Inflammatory macrophage treated with lipopolysaccharide for 1 hour (primary cell): Measurements from ENCODE around the gene NT5M.

Experiments
- DNase-seq, 2 donors: peaks; one replicate each; pipeline ENCODE4 v3.0.0-alpha.2; 2020 to 2022

NT5M gene

DNA sequence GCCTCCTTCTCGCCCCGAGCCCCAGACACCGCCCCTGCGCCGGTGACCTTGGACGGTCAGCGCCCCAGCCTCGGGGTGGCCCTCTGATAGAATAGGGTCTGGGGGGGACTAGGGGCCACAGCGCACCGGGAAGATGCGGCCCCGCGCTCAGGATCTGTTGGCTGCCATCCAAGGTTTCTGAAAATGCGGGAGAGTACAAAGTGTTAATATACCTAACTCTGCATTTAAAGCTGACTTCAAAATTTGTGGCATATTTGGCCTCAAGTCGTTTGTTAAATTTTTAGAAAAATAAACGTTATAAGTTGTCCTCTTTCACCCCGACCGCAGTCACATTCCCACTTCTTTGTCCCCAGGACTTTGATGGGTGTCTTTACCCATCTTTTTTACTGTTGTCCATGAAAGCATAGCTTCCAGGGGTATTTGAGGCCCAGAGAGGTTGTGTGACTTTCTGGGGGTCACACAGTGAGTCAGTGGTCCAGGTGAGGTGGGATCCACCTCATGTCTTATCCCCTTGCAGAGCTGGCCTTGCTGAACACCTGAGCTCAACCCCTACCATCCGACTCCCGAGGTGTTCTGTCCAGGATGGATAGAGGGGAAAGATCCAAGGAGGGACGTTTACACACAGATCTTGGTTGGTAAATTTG, 796 bp downstream of the NT5M start:
- DNase-seq = no peak

DNA sequence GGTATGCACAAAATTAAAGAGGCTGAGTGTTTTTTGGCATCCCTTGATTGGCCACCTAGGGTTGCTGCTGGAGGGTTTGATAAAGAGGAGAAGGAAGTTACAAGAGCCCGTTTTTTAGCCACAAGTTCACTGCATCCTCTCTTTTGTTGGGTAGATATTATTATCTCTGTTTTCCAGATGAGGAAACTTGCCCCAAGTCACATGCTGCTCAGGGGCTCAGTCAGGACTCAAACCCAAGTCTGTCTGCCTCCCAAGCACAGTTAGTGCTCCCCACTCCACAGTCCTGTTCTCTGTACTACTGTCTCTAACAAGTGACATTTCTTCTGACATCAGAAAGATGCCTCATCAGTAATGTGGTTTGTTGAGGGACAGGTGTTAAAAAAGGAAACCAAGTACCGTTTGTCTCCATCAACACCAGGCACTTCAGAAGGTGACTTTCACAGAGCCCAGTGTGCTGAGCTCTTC, 1.4 kb downstream of the NT5M start:
- no peak for DNase-seq

DNA sequence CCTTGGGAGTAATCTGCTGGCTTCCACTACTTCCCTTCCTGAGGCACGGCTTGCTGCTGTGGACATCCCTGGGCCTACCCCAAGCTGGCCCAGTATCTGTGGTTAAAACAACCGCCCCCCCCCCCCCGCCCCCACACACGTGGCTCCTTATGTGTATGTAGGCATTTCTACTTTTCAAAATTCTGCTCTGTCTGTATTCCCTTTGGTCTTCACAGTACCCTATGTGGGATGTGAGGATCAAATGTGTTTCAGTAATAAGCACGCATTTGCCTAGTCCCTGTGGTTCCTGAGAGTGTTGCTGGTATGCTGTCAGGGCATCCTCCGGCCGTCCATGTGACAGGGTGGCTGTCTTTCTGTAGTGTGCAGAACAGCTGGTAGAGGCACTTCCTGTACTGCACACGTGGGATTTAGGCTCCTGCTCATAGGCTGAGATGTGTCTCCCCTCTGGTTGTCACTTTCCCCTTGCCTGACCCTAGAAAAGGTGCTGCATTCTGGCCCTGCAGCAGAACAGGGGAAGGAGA, 2.2 kb downstream of the NT5M start:
- DNase-seq = peak; percentile 59 to 73

DNA sequence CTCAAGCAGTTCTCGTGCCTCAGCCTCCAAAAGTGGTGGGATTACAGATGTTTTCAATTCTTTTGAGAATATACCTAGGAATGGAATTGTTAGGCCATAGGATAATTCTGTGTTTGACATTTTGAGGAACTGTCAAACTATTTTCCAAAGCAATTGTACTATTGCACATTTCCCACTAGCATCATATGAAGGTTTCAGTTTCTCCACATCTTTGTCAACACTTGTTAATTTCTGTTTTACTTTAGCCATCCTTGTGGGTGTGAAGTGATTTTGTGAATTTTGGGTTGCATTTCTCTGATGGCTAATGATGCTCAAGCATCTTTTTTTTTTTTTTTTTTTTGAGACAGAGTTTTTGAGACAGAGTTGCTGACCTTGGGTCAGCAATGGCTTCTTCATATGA, 6.2 kb downstream of the NT5M start:
- DNase-seq = peak in 1 of 2 donors; percentile 31

DNA sequence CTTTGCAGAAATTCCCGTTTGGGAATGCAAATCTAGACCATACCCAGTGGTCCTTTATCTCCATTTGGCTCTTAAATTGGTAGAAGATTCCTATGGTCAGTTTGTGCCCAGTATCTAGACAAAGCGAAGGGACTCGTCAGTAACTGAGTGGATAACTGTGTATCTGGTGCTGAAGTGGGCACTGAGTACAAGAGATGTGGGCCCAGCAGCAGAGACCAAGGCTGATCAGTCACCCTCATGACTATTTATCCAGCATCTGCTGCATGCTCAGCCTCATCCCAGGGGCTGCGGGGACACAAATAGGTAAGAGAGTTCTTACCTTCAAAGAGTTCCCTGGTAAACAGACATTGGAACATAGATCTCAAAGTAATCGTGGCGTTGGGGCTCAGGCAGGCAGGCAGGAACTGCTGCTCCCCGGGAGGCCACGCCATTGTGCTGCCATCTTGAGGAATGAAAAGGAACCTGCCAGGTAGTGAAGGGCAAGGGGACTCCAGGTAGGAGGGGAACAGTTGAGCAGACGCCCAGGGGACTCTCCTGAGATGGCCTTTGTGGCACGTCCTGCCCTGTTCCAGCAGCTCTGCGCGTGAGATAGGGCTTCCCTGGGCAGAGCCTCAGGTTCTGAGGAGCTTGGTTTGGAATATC, 10.3 kb downstream of the NT5M start:
- DNase-seq = peak in 1 of 2 donors; percentile 57

DNA sequence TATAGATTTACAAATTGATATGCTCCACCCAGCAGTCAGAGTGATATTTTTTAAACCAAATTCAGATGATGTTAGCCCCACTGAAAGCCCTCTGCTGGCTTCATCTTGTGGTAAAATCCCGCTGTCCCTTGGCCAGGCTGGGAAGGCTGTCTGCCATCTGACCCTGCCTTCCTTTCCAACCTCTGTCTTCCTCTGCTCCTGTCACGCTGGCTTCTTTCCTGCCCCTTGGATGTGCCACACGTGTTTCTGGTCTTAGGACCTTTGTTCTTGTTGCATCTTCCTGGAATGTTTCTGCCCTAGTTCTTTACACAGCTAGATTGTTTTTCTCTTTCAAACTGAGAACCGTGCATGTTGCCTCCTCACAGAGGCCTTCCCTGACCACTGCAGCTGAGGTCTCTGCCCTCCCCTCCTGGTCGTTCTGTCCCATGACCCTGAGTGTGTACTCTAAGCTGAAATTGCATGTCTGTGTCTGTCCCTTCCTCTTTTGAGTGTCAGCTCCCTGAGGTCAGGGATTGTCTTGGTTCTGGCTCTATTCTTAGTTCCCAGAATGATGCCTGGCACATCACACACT, 11.4 kb downstream of the NT5M start:
- no peak for DNase-seq

DNA sequence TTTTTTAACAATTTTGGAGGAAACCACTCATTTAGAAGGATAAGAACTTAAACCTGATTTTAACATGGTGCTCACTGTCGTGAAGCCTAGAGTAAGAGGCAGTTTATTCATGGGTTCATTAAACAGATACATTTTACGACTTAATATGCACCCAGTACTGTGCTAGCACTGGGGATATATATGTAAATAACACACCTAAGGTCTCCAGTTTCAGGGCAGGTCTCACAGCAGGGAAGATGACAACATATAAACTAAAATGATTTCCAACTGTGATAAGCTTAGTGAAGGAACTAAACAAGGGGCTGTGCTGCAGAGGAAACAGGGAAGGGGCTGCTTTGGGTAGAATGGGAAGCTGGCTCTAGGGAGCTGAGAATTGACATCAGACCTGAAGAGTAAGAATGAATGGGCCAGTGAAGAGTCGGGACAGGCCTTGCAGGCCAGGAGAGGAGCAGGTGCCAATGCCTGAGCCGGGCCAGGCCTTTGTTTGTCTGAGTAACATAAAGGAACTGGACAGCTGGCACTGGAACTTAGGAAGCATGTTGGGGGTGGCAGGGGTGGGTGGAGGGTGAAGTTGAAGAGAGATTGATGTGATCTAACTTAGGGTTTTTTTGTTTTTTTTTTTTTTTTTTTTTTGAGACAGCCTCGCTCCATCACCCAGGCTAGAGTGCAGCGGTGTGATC, 12.1 kb downstream of the NT5M start:
- no peak for DNase-seq

DNA sequence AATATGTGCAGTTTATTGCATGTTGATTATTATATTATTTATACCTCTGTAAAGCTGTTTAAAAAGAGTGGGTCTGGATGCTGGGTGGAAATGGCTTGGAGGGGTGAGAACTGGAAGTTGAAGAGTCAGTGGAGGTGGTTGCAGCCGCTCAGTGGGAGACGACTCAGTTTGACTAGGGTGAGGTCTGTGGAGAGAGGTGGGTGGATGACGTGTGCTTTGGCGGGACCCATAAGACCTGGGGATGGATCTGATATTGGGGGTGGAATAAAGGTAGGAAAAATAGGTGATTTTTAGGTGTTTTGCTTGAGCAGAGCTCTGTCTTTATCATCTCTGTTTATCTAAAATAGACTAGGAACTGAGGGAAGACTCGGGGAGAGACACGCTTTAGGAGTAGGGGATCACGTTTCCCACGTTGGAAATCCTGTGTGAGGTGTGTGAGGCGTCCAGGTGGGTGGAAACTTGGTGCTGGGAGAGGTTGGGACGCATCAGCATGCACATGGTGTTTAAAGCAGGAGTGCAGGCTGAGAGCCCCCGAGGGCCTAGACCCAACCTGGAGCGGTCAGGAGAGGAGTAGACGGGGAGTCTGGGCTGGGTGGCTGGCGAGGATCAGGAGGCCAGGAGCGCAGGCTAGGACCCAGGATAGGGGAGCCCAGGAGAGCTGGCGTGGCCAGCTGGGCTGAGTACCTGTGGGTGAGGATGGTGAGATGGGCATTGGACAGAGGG, 17.2 kb downstream of the NT5M start:
- DNase-seq = no peak

DNA sequence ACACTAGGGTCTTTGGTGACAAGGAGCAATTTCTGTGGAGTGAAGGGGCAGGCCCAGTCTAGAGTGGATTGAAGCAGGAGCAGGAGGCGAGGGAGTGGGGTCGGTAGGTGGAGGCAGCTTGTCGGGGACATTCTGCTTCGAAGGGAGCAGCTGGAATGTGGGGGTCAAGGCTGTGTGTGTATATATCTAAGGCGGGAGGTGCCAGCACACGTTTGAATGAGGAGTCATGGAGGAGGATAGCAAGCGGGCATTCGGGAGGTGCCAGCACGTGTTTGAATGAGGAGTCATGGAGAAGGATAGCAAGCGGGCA, 17.7 kb downstream of the NT5M start:
- DNase-seq = no peak

DNA sequence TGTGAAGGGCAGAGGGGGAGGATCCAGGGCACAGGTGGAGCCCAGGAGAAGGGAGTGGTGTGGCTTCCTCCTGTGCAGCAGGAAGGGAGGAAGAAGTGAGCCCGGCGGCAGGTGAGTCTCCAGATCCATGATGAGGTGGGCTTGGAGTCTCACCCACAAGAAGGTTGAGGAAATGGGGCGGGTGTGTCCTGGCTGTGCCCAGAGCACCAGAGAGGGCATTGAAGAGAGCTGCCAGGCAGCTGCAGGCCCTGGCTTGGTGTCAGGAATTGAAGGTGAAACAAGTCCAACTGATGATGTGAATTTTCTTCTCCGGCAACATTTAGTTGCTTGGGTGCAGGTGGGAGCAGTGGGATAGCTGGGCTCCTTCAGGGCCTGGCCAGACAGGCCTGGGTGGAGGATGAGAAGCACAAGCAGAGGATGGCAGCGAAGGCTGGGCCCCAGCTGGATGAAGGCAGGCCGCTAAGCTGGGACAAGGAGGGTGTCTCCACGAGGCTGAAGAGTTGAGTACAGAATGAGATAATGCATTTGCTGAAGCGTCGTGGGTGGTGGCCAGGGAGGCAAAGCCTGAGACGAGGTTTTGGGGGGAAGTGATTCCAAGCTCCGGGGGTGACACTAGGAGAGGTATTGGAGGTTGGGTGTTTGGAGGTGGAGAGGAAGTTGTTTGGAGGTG, 18.3 kb downstream of the NT5M start:
- no peak for DNase-seq

DNA sequence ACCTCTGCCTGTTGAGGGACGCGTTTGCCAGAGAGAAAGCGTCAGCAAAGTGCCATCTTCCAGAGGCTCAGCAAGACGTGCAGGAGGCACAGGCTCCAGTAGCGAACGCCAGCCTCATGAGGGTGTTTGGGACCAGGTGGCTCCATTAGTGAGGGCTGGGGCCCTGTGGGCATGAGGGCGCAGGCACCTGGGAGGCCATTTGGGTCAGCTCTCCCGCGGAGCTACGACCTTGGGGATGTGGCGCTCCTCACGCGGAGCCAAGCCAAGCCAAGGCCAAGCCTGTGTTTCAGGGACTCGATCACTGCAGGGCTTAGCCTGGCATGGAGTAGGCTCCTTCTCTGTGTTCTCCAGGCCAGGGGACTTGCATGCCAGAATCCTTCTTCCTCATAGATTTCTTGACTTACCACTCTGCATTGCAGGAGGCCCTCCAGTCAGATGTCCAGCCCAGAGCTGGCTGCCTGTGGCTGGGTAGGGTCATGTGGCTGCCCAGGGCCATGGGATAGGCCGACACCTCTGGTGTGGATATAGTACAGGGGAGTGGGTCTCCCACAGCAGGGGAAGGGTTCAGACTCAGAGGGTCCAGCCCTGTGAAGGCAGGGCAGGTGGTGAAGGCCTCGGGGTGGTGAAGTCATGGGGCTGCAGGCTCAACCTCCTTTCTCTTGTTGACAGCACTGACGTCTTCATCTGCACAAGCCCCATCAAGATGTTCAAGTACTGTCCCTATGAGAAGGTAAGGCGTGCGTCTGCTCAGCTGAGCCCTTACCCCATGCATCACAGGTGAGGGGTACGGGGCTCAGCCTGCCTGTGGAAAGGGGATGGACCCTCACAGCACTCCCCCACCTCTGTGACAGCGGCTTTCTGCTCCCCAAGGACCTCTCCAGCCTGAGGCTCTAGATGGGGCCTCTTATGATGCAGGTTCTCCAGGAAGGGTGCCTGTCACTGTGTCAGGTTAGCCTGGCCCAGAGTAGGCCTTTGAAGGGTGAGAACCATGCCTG, 19.6 kb downstream of the NT5M start:
- no peak for DNase-seq

DNA sequence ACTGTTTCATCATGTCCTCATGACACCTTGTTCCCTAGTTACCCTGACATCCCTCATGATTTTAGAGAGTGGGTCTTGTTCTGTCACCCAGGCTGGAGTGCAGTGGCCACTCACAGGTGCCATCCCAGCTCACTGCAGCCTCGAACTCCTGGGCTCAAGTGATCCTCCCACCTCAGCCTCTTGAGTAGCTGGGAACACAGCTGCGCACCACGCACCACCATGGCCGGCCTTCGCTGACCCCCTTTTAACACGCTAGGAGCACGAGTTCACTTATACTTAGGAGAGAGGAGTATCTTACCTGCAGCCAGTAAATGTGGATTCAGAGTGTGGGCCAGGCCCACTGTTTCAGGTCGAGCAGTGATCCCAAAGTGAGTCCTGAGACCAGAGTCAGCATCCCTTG, 21.4 kb downstream of the NT5M start:
- DNase-seq = no peak

DNA sequence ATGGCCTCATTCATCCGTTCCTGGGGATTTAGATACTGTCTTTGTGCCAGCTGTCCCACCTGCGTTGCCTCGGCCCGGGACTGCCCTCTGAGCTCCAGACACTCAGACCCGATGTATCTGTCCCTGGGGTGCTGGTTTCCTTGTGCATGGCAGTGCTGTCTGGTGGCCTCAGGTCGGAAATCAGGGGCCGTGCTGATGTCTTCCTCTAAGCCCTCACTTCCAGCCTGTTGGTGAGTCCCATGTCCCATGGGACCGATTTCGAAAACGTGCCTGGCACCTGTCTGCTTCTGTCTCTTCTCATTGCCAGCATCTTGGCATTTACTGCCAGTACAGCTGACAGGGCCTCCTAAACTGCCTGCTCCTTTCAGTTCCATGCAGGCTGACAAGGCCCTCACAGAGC, 22.1 kb downstream of the NT5M start:
- no peak for DNase-seq

DNA sequence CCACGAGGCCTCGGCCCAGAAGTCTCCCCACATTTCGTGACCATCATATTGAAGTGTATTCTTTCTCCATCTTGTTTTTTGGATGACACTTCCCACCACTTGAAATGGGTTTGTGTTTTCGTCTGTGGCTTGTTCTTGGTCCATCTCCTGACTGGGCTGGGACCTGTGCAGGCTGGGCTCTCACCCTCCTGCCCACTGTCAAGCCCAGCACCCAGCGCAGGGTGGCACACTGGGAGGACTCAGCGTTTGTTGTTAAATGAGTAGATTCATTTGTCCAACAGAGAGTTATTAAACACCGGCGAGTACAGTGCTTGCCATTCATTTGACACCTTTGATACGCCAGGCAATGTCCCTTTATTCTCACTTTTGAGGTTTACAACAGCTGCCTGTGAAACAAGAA, 22.6 kb downstream of the NT5M start:
- DNase-seq = no peak

DNA sequence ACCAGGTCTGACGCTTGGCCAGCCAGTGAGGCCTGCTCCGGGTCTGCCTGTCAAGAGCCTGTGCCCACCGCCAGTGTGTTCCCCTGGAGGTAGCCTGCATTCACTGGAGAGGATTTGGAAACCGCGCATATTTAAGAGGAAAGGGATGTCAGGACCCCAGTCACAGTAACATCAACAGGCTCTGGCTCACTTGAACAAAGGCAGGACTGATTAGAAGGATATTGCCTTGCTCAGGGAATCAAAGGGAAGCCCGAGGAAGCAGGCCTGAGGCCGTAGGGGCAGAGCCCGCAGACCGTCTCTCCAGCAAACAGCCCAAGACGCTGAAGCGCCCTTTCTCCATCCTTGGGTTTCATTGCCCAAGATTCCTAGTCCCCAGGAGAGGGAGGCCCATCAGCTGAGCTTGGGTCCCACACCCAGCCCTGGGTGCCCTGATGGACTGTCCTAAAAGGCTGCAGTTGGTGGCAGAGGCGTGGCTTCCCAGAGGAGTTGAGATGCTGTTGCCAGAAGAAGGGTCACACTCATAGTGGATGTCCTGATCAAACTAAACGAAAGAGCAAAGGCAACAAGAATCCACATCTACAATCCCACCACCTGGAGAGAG, 23.2 kb downstream of the NT5M start:
- no peak for DNase-seq

DNA sequence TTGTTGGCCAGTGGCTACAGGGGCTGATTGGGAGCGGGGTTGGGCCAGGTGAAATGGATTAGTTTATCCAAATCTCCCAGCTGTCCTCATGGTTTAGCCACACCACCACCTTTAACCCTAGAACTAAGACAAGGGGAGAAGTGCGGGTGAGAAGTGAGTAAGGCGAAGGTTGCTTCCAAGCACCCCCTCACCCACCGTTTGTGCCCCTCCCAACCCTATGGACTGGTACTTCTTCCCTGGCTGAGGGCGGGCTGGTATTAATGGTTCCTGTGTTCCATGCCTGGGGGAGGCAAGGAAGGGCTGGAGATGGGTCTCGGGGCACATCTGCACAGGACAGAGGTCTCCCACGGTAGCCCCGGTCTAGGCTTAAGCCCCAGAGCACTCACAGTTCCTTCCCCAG, 25.1 kb downstream of the NT5M start:
- no peak for DNase-seq

DNA sequence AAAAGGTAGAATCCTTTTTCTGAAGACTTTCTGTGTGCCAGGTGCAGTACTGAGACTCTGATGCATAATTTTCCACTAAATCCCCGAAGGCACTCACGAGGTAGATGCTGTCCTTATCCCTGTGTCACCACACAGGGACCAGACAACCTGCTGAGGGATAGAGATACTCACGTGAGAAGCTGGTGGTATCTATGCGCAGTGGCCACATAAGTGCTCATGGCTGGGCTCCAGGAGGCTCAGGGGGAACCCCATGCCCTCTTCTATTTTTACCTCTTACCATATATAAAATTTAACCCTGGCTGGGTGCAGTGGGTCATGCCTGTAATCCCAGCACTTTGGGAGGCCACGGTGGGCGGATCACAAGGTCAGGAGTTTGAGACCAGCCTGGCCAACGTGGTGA, 38.3 kb downstream of the NT5M start:
- no peak for DNase-seq

DNA sequence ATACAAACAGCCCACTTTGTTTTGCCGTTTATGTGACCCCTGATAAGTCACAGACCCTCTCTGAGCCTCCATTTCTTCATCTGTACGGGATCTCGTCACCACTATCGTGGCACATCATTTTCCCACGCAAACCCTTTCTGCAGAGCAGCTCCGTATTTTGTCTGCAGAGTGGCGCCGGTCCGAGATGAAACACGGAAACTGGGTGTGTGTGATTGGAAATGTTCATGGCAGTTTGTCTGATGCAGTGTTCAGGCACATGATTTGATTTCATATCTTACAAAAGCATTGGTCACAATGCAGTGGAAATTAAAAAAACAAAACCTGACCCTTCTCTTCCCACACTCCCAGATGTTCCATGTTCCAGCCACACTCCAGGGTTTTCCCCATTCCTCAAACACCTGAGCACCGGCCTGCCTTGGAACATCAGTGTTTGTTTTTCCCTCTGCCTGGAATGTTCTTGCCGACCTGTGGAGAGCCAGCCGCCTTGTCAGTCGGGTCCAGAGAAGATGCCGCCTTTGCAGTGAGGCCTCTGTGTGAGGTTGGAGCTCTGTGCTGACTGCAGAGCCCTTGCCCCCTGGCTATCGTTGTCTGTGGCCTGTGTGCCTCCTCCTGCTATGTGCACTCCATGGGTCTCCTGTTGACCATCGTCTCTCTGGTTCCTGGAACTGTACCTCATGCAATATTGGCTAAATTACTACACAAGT, 39.2 kb downstream of the NT5M start:
- DNase-seq = no peak

DNA sequence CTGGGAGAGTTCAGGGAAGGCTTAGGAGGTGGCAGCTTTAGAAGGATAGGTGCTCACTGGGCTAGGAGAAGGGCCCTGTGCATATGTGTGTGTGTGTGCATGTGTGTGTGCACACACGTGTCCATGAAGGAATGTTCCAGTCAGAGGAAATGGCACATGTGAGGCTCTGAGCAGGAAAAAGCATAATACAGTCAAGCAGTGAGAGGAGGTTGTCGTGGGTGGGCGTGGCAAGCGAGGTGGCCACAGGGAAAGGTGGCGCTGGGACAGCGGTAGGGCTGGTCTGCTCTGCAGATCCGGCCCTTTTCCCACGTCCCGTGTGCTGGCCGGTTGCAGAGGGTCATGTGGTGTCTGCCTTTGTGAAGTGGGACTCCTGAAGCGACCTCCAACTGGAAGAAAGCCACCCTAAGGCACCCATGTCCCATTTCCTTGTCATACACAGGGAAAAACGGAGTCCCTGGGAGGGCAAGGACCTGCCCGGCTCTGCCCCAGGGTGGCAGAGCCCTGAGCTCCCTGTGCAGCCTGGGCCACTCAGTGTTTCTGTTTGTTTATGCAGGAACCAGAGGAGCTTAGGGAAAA, 40.1 kb downstream of the NT5M start:
- DNase-seq = no peak
